GM12874 (cell line): Measurements from ENCODE around the gene BCDIN3D.

Experiments
- CTCF ChIP-seq: IDR thresholded peaks from 2 replicates; pipeline ENCODE4 v1.5.1; 2011; ENCODE audit warnings: low read depth, mild to moderate bottlenecking, control low read depth, low read length, moderate library complexity; ENCODE audit not compliant: insufficient read depth

BCDIN3D gene

GRCh38 chr12:49806877-49807276 lies 36.0 kb downstream of the BCDIN3D start:
- no peak for TF ChIP-seq CTCF

GRCh38 chr12:49806321-49806813 lies 36.5 kb downstream of the BCDIN3D start:
- TF ChIP-seq CTCF, result no peak

- TF ChIP-seq CTCF, result no peak
These were observed 37.5 kb downstream of the BCDIN3D start for GRCh38 chr12:49805409-49805808.

GRCh38 chr12:49804821-49805220 lies 38.1 kb downstream of the BCDIN3D start:
- no peak for TF ChIP-seq CTCF

GRCh38 chr12:49803693-49804450 lies 39.0 kb downstream of the BCDIN3D start:
- TF ChIP-seq CTCF, result no peak

GRCh38 chr12:49801141-49802063 lies 41.5 kb downstream of the BCDIN3D start:
- TF ChIP-seq CTCF, result no peak

- TF ChIP-seq CTCF, result no peak
These were observed 42.3 kb downstream of the BCDIN3D start for GRCh38 chr12:49800421-49801140.
